K562 (cell line): ENCODE results near the gene FOXRED2. TPM values are rescaled to one million over a fixed set of nuclear protein-coding genes. Genes with fewer than 3 reads are reported as not detected.

ENCODE experiments used
- ARID2 ChIP-seq: fragments of 450-650 bp; IDR thresholded peaks from 2 replicates; pipeline ENCODE4 v1.6.1; 2017; ENCODE audit warnings: antibody characterized with exemption, mild to moderate bottlenecking
- C11orf30 ChIP-seq: fragments of 450-650 bp; IDR thresholded peaks from 2 replicates; pipeline ENCODE4 v1.6.1; 2016; ENCODE audit warnings: low read depth, mild to moderate bottlenecking
- CTBP1 ChIP-seq: fragments of 450-650 bp; IDR thresholded peaks from 2 replicates; pipeline ENCODE4 v1.6.1; 2016; ENCODE audit warnings: borderline replicate concordance
- DACH1 ChIP-seq: fragments of 450-650 bp; IDR thresholded peaks from 2 replicates; pipeline ENCODE4 v1.6.1; 2018; ENCODE audit not compliant: partially characterized antibody
- DDX20 ChIP-seq: fragments of 450-650 bp; IDR thresholded peaks from 2 replicates; pipeline ENCODE4 v1.6.1; 2016; ENCODE audit warnings: missing genetic modification characterization, low read depth, mild to moderate bottlenecking, missing compliant biosample characterization, moderate library complexity
- DIDO1 ChIP-seq: fragments of 450-650 bp; IDR thresholded peaks from 2 replicates; pipeline ENCODE4 v1.6.1; 2016; ENCODE audit warnings: low read depth, missing biosample characterization, missing genetic modification characterization
- GABPA ChIP-seq: fragments of 200-800 bp; sonication (Bioruptor generic); conservative IDR thresholded peaks from 2 replicates; pipeline ENCODE4 v1.6.1; 2016; ENCODE audit warnings: low read depth, missing genetic modification characterization, missing compliant biosample characterization
- GTF3C2 ChIP-seq: IDR thresholded peaks from 3 replicates; pipeline ENCODE4 v1.6.1; 2011; ENCODE audit warnings: borderline replicate concordance, mild to moderate bottlenecking, moderate library complexity; ENCODE audit not compliant: insufficient read length; ENCODE audit errors: extremely low read depth
- HDAC1 ChIP-seq, 2 experiments: fragments of 450-650 bp; IDR thresholded peaks; 2 replicates each; pipeline ENCODE4 v1.6.1; 2016 to 2017; ENCODE audit warnings: inconsistent platforms in 1 of 2, mild to moderate bottlenecking in 1 of 2, moderate library complexity in 1 of 2
- HDAC3 ChIP-seq: fragments of 450-650 bp; IDR thresholded peaks from 2 replicates; pipeline ENCODE4 v1.6.1; 2018; ENCODE audit warnings: borderline replicate concordance, mild to moderate bottlenecking, moderate library complexity; ENCODE audit not compliant: partially characterized antibody
- ID3 ChIP-seq, 2 experiments: fragments of 250-450 bp in 1 of 2; fragments of 450-650 bp in 1 of 2; sonication (Bioruptor Pico) in 1 of 2; IDR thresholded peaks; 2 replicates each; pipeline versions ENCODE4 v1.6.1 to v1.8.0; 2016 to 2021; ENCODE audit warnings: mild to moderate bottlenecking in 2 of 2, moderate library complexity in 2 of 2, missing compliant biosample characterization in 1 of 2, missing genetic modification characterization in 1 of 2
- NCOA6 ChIP-seq: fragments of 450-650 bp; IDR thresholded peaks from 2 replicates; pipeline ENCODE4 v1.6.1; 2017; ENCODE audit warnings: mild to moderate bottlenecking
- POLR2A ChIP-seq: fragments of 450-650 bp; conservative IDR thresholded peaks from 2 replicates; pipeline ENCODE4 v1.6.1; 2016
- RBM14 ChIP-seq: fragments of 200-400 bp; formaldehyde crosslinking; IDR thresholded peaks from 2 replicates; pipeline ENCODE4 v1.6.1; 2018; ENCODE audit warnings: low read depth, mild to moderate bottlenecking, low read length, moderate library complexity, borderline replicate concordance; ENCODE audit not compliant: insufficient read depth
- TBP ChIP-seq: optimal IDR thresholded peaks from 2 replicates; pipeline ENCODE3; 2011; ENCODE audit warnings: low read depth, low read length, improper control_type of control experiment
- TGIF2 ChIP-seq: sonication (generic); formaldehyde crosslinking; IDR thresholded peaks from 2 replicates; pipeline ENCODE4 v1.8.1; 2022; ENCODE audit warnings: mild to moderate bottlenecking, missing genetic modification reagents, moderate library complexity
- USF1 ChIP-seq: sonication (generic); formaldehyde crosslinking; IDR thresholded peaks from 2 replicates; pipeline ENCODE4 v1.9.0; 2022; ENCODE audit warnings: mild to moderate bottlenecking, missing genetic modification reagents
- ZKSCAN3 ChIP-seq: fragments of 250-450 bp; sonication (Bioruptor Pico); IDR thresholded peaks from 2 replicates; pipeline ENCODE4 v1.4.0; 2020
- ZMIZ1 ChIP-seq, 2 experiments: fragments of 150-350 bp in 1 of 2; IDR thresholded peaks; 2 replicates each; pipeline ENCODE4 v1.6.1; 2012 to 2016; ENCODE audit warnings: low read depth in 2 of 2, low read length in 2 of 2, mild to moderate bottlenecking in 1 of 2, moderate library complexity in 1 of 2
- polyA plus RNA-seq, 8 experiments: library from polyadenylated mRNA; depleted of rRNA in 4 of 8; stranded (reverse) in 5 of 8; unstranded in 3 of 8; fragments of >200 nt; fragmentation: Nextera tagmentation in 2 of 8; fragmentation: Illumina TruSeq in 1 of 8; extraction: Ambion mirVana in 2 of 8; extraction: Trizol in 1 of 8; gene quantifications; 2 replicates each; pipeline versions ENCODE4 v1.2.1 to v1.2.3, GENCODE V29; 2011 to 2014; ENCODE audit warnings: inconsistent platforms in 1 of 8, missing spikeins in 1 of 8
- total RNA-seq, 7 experiments: library from RNA; depleted of rRNA in 6 of 7; stranded (reverse); fragments of >200 nt in 6 of 7; fragmentation: Illumina TruSeq in 2 of 7; extraction: Trizol in 2 of 7; gene quantifications; 2 replicates each; pipeline versions ENCODE4 v1.2.1 to v1.2.3, GENCODE V29; 2011 to 2021; ENCODE audit warnings: low replicate concordance in 1 of 7

FOXRED2 gene
- total and polyA plus RNA-seq, 9 of the 15 experiments (the other 6 are each of a cell fraction or from before 2014, with no cell fraction given) = 2.8 to 48.4 (median 7.8) TPM

- TF ChIP-seq DDX20 (tag) (no peak), ID3 (CRISPR knock-in tag; IDR thresholded peaks at IDR 0.05) (no peak), ID3 (tag; IDR thresholded peaks at IDR 0.05) (no peak), CTBP1 (no peak), POLR2A (no peak), GABPA (no peak), ARID2 (no peak), HDAC3 (peak; percentile 58), NCOA6 (no peak), GTF3C2 (no peak), C11orf30 (no peak), HDAC1 (IDR thresholded peaks at IDR 0.05) (no peak), USF1 (no peak), ZMIZ1 (IDR thresholded peaks at IDR 0.05; ENCODE audit: low read depth in 2 of 2, low read length in 2 of 2) (0 out of 4 replicates have a peak, but pooled peaks of 1 of the 2 experiments have one; percentile 59), DACH1 (no peak), ZKSCAN3 (no peak), TBP (no peak), RBM14 (no peak), TGIF2 (CRISPR knock-in tag) (no peak), DIDO1 (no peak)
Observed at GRCh38 chr22:36478966-36479365, 27.9 kb downstream of the FOXRED2 start (continued).
